HepG2 (cell line): ENCODE measurements around the gene FOXD1. TPM values are rescaled to one million over a fixed set of nuclear protein-coding genes. Genes with fewer than 3 reads are reported as not detected.

Experiments
- ATRX ChIP-seq: sonication (generic); formaldehyde crosslinking; IDR thresholded peaks from 2 replicates; pipeline ENCODE4 v1.4.0; 2020; ENCODE audit warnings: missing genetic modification reagents, borderline replicate concordance
- DMAP1 ChIP-seq: IDR thresholded peaks from 2 replicates; pipeline ENCODE4 v1.6.1; 2016
- GLMP ChIP-seq: sonication (generic); formaldehyde crosslinking; IDR thresholded peaks from 2 replicates; pipeline ENCODE4 v1.9.0; 2021; ENCODE audit warnings: missing genetic modification reagents, mild to moderate bottlenecking, borderline replicate concordance
- KIAA2018 ChIP-seq: sonication (generic); formaldehyde crosslinking; IDR thresholded peaks from 2 replicates; pipeline ENCODE4 v1.5.0; 2020; ENCODE audit warnings: mild to moderate bottlenecking, missing genetic modification reagents, borderline replicate concordance
- ZBTB40 ChIP-seq, 2 experiments: fragments of 450-650 bp in 1 of 2; sonication (generic) in 1 of 2; formaldehyde crosslinking in 1 of 2; IDR thresholded peaks; 2 replicates each; pipeline versions ENCODE4 v1.6.1 to v1.8.0; 2016 to 2022; ENCODE audit warnings: antibody characterized with exemption in 1 of 2, mild to moderate bottlenecking in 1 of 2, missing genetic modification reagents in 1 of 2
- ZFP36L2 ChIP-seq: sonication (generic); formaldehyde crosslinking; IDR thresholded peaks from 2 replicates; pipeline ENCODE4 v1.4.0; 2020; ENCODE audit warnings: missing genetic modification reagents
- ZNF329 ChIP-seq: sonication (generic); formaldehyde crosslinking; IDR thresholded peaks from 2 replicates; pipeline ENCODE4 v1.9.0; 2021; ENCODE audit warnings: low read depth, mild to moderate bottlenecking, missing genetic modification reagents
- ZNF607 ChIP-seq: sonication (generic); formaldehyde crosslinking; IDR thresholded peaks from 2 replicates; pipeline ENCODE4 v1.5.1; 2020; ENCODE audit warnings: missing genetic modification reagents, mild to moderate bottlenecking, borderline replicate concordance
- ZNF749 ChIP-seq: sonication (generic); formaldehyde crosslinking; IDR thresholded peaks from 2 replicates; pipeline ENCODE4 v1.8.0; 2022; ENCODE audit warnings: mild to moderate bottlenecking, missing genetic modification reagents, moderate library complexity, borderline replicate concordance
- polyA plus RNA-seq, 8 experiments: library from polyadenylated mRNA; depleted of rRNA in 3 of 8; stranded (reverse) in 7 of 8; unstranded in 1 of 8; fragments of >200 nt; fragmentation: Illumina TruSeq in 4 of 8; extraction: Trizol in 4 of 8; gene quantifications; 2 replicates each; pipeline versions ENCODE4 v1.2.1 to v1.2.3, GENCODE V29; 2011 to 2016; ENCODE audit warnings: low read depth in 4 of 8, missing spikeins in 1 of 8, mixed read lengths in 1 of 8; ENCODE audit not compliant: insufficient read depth in 1 of 8
- total RNA-seq, 5 experiments: library from RNA; depleted of rRNA; stranded (reverse); fragments of >200 nt; fragmentation: Illumina TruSeq; extraction: Trizol; gene quantifications; 2 replicates each; pipeline ENCODE4 v1.2.3, GENCODE V29; 2016; ENCODE audit warnings: low read depth in 1 of 5

Gene FOXD1
- total and polyA plus RNA-seq, 2 of the 13 experiments (the other 11 are each of a cell fraction or from before 2014, with no cell fraction given) = 0.04 to 0.05 TPM

GRCh38 chr5:73436535-73437100 lies 12.0 kb downstream of the FOXD1 start (continued):
- TF ChIP-seq KIAA2018 (CRISPR knock-in tag) (no peak), ZNF329 (CRISPR knock-in tag) (peak; percentile 66; the same call in 1 of the 2 replicates), ZBTB40 (IDR thresholded peaks at IDR 0.05) (no peak), ZBTB40 (CRISPR knock-in tag; IDR thresholded peaks at IDR 0.05) (no peak; the same call in 1 of the 2 replicates), DMAP1 (CRISPR knock-in tag) (0 out of 2 replicates have a peak, but pooled peaks have one; percentile 15), GLMP (CRISPR knock-in tag) (no peak), ZNF749 (0 out of 2 replicates have a peak, but pooled peaks have one; percentile 34), ATRX (CRISPR knock-in tag) (no peak), ZFP36L2 (CRISPR knock-in tag) (no peak), ZNF607 (CRISPR knock-in tag) (no peak; the same call in 1 of the 2 replicates)
